GM19023 (cell line): ENCODE data around the gene CTAGE9.
"Not testable (repeated sequence)": the region's sequence is repeated elsewhere in the genome, so short reads cannot be mapped to it uniquely, and the experiment has no call there.

Experiments
- ATAC-seq: cut with Tn5 transposase; IDR thresholded peaks from one replicate; pipeline ENCODE4 v1.9.1; 2021; ENCODE audit warnings: mild to moderate bottlenecking, moderate library complexity; ENCODE audit not compliant: unreplicated experiment

Gene CTAGE9

DNA sequence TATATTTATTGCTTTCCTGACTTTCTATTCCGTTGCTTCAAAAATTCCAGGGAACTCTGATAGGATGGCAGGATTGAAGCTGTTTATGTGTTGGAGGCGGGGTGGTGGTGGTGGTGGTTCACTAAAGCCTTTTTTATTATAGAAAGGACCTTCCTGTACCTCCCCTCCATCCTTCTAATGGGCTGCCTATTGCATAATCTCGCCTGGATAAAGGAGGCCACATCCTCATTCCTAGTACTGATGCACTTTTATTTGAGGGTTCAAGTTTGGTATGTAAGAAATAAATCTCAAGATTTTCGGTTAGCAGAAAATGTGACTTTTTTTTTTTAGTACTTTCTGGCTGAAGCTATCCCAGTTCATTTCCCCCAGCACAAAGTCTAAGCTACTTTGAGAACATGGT is 18.7 kb upstream of the CTAGE9 start:
- ATAC-seq: no peak

DNA sequence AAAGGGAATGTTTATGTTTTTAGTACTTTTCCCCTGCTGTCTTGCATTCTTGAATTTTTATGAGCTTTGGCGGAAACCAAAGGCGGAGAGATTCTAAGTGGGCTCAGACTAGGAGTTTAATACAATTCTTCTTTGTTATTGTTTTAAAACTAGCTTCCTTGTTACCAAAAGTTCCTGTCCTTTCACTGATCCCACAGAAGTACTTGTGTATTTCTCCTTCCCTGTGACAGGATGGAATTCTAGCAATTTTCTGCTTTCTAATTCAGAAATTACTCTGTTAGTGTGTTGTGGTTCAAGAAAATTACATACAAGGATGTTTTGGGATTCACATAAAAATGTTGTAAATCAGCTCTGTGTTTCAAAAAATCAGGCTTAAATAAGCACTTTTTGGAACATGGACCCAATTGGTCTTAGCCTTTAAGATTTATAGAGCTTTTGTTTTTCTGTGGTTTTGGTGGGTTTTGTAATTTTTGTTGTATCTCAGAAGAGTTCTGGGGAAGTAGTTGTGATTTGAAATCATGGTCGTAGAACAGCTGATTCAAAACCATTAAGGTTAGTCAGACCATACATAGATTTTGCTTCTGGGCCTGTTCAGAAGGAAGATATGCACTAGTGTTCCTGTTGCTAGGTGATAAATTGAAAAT is 17.6 kb upstream of the CTAGE9 start:
- ATAC-seq: no peak

DNA sequence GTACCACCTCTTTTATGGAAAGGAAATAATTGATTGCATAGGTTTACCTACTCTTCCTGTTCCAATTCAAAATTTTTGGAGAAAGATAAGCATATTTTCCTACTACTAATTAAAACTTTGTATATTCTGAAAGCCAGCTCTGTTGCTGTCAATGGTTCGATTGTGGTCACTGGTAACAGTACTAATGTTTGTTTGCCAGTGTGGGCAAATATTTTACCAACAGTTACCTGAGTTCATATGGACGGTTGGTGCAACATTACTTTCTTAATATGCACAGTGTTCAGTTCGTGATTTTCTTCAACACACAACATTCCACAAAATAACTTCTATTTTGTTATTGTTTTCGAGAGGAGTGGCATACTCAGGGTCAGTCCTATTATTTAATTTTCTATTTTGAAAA is 17.1 kb upstream of the CTAGE9 start:
- ATAC-seq: no peak

DNA sequence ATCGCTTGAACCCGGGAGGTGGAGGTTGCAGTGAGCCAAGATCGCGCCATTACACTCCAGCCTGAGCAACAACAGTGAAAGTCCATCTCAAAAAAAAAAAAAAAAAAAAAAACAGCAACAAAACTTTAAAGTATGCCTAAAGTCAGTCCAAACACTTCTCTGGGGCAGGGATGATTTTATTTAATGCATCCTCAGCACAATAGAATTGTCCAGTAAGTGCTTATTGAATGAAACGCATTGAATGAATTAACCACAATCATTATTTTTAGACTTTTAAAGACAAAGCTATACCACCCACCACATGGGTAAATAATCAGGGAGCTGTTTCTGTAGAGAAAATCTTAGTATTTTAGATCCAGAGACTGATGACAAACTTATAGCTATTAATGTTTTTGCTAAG is 16.6 kb upstream of the CTAGE9 start:
- no peak for ATAC-seq

DNA sequence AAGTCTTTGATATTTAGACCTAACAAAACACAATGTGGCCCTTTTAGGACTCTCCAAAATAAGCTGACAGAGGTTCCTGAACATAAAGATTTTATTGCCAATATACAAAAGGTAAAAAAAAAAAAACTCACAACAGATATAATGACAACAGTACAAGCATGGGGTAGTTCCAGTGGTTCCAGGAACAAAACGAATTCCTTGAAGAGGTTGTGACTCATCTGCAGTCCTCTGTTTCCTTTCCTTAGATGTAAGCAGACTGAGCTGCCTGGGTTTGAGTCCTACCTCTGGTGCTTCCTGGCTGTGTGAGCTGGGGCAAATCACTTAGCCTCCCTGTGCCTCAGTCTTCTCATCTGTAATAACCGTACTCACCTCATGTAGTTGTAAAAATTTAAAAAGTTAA is 13.3 kb upstream of the CTAGE9 start:
- ATAC-seq: no peak

DNA sequence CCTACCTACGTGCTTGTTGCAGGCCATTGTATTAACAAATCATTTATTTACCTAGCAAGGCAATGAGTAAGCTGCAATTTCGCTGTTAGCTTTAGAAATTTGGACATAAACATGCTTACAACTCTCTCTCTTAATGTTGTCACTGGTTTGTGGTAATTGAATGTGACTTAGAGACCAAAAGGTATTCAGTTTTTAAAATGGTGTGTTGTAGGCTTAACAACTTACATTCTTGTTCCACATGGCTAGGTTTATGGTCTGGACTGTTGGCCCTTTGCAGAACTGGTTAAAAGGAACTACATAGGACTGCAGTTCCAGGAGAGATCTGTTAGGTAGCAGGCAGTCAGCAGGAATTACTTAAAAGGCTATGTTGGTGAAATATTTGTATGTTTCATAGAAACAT is 10.3 kb upstream of the CTAGE9 start:
- no peak for ATAC-seq

DNA sequence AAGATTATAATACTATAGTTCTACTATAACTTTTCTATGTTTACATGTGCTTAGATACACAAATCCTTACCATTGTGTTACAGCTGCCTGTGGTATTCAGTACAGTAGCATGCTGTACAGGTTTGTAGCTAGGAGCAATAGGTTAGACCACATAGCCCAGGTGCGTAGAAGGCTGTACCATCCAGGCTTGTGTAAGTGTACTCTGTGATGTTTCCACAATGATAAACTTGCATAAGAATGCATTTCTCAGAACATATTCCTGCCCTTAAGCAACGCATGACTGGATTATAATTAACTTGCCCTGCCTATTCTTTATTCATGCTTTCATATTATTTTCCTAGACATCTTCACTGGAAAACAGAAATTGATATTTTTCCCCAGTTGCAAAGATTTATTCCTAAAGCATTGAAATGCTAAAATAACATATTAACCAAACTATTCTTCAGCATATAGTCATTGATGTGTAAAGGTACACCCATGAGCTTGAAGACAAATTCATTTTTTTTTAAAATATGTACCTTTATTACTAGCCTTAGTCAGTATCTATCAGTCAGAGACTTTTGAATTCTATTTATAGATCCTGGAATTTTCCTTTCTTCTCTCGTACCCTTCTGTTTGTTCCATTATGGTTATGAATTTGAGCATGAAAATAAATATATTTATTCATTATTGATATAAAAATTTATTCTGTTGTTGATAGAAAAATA is 7.2 kb upstream of the CTAGE9 start:
- ATAC-seq: no peak

DNA sequence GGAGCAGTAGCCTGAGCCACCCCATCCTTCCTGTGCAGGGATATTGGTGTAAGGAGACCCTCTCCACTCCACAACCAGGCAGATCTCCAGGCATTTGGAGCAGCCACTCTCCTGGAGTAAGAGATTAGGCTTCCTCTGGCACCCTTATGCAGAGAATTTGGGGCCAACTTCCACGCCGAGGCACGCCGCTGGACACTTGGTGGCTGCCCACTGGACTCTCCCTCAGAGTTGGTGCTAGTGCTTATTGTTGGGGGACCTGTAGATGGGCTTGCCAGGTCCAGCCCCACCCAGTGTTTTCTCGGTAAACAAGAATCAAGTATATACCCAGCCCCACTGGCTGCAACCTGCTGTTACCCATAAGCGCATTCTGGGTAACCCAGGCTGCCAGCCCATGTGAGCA is 4.8 kb upstream of the CTAGE9 start:
- not testable (repeated sequence) for ATAC-seq

DNA sequence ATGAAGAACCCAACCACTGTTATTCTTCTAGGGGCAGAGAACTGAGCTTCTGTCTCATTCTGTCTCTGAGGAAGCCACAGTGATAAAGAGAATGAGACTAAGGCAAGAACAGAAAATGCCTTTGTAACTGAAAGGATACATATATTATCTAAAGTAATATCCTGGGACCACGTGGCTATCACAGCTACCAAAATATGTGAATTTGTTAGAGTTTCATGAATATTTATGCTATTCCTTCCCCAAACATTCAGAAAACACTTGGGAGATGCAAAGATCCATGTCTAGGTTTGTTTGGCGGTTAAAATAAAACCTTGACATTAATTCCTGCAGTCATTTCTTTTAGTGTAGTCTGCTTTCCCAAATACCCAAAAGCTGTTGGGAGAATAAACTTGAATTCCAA is 6.9 kb downstream of the CTAGE9 start:
- ATAC-seq: not testable (repeated sequence)

DNA sequence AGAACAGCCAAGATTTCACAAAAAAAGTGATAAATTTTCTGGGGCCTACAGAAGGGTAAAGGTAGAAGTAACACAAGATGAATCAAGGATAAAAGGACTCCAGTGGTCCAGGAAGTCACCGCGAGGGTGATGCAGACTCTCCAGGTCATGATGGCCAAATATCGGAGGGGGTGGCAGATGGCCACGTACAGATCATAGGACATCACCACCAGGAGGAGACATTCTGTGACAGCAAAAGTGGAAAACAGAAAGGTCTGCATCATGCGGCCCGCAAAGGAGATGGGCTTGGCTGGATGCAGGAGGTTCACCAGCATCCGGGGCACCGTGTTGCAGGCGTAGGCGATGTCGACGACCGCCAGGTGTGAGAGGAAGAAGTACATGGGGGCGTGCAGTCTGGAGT is 10.0 kb downstream of the CTAGE9 start:
- not testable (repeated sequence) for ATAC-seq

DNA sequence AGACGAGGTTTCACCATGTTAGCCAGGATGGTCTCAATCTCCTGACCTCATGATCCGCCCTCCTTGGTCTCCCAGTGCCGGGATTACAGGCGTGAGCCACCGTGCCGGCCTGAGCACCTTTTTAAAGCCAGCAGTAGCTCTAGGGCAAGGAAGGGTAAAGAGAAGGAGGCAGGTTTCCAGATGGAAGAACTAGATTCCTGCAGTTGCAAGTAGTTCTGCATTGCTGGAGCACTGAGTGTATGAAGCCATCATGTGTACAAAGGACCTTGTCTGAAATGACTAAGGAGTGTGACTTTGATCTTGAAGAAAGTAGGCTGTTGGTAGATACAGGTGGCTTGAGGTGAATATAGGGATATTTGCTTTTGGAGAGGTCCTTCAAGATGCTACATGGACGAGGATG is 13.9 kb downstream of the CTAGE9 start:
- ATAC-seq: no peak

DNA sequence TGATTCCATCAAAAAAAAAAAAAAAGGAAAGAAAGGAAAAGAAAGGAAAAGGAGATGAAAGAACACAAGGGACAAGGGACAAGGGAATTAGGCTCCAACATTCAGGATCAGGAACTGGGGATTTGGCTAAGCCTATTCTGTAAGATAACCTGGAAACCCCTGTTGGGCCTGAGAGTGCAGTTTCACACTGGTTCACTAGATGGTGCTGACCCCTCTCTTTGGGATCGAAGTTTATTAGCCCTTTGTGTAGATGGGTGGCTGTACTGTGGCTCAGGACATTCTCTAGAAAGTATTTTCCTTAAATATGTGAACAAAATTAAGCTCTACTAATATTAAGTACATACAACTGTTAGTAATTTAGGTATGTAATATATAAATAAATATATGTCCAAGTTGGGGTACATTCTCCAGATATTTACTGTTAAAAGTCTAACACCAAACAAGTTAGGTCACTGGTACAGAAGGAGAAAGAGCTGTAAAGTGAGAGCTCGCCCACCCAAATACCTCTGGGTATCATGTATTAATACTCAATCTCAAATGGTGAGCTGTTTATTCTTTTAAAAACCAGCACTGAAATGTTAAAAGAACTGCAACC is 15.9 kb downstream of the CTAGE9 start:
- peak; percentile 79 for ATAC-seq

DNA sequence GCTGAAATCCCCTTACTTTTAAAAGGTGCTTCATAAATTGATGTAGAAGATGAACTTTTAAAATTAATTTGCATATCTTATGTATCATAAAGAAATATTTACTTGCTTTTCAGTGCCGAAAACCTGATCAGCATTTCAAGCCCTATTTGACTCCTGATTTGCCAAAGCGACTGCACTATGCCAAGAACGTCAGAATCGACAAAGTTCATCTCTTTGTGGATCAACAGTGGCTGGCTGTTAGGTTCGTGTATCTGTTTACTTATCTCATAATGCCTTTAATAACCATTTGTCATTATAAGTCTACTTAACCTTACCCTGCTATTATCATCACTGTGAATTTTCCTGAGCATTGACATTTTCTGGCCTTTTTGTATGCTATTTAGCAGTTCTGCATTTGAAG is 17.4 kb downstream of the CTAGE9 start:
- ATAC-seq: no peak

DNA sequence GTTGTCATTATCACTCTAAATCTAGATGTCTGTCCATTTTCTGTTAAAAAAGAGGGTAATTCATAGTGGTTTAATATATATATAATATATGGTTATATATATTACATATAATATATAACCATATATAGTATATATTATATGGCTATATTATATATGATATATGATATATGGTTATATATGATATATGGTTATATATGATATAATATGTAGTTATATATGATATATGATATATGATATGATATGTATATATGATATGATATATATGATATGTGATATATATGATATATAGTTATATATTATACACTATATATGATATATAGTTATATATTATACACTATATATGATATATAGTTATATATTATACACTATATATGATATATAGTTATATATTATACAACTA is 18.2 kb downstream of the CTAGE9 start:
- no peak for ATAC-seq

DNA sequence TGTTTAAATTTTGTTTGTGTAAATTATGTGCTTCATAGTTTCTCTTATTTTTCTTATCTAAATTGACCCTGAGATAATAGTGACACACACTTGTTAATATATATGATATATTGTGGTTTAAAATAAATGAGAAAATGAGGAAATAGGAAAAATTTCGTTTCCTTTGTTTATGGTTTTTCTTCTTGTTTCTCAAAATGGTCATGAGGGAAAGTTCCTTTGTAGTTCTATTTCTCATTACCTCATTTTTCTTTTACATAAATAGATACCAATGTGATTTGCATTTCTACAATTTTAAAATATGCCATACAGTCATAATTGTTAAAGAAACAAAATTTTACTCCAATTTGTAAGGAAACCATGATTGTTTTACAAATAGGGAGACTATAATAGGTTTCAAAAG is 18.8 kb downstream of the CTAGE9 start:
- ATAC-seq: no peak

DNA sequence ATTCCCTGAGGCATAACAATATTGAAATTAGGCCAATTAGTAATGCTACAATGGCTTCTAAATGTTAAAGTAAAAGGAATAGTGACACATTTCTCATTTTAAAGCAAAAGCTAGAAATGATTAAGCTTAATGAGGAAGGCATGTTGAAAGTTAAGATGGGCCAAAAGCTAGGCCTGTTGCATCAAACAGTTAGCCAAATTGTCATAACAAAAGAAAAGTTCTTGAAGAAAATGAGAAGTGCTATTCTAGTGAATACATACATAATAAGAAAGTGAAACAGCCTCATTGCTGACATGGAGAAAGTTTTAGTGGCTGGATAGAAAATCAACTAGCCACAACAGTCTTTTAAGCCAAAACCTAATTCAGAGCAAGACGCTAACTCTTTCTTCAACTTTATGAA is 22.5 kb downstream of the CTAGE9 start:
- peak; percentile 72 for ATAC-seq

DNA sequence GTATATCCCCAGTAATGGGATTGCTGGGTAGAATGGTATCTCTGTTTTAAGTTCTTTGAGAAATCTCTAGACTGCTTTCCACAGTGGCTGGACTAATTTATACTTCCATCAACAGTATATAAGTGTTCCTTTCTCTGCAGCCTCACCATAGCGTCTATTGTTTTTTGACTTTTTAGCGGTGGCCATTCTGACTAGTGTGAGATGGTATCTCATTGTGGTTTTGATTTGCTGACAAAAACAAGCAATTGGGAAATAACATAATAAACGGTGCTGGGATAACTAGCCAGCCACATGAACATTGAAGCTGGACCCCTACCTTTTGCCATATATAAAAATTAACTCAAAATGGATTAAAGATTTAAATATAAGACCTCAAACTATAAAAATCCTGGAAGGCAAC is 23.8 kb downstream of the CTAGE9 start:
- no peak for ATAC-seq

DNA sequence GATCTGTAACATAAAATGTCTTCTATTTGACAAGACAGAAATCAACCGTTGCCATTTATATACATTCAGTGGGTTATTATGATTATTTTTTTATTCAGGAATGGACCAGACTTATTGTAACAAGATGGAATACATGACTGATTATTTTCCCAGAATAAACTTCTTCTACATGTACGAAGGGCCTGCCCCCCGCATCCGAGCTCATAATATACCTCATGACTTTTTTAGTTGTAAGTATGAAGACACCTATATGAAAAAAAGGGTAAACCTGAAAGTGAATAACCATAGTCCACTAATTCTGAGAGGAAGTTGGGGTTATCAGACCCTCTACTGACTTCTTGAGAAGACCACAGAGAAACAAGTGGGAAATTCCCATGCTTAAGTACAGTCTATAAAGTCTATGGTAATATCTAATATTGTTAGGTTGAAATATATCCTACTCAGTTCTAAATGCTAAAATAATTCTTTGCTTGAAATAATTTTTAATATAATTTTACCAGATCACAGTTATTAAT is 25.5 kb downstream of the CTAGE9 start:
- ATAC-seq: peak; percentile 59

DNA sequence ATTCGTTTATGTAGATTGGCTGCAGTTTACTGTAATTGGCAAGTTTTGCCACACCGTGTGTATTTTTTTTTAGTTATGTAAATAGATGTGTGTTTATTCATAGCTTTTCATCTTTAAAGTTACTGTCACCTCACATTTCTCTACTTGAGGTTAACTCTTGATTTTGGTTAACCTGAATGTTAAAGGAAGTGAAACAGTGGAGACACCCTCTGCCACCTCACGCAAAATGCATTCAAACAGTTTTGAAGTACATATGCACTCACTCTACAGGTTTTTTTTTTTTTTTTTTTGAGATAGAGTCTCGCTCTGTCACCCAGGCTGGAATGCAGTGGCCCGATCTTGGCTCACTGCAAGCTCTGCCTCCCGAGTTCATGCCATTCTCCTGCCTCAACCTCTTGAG is 27.3 kb downstream of the CTAGE9 start:
- peak; percentile 43 for ATAC-seq

DNA sequence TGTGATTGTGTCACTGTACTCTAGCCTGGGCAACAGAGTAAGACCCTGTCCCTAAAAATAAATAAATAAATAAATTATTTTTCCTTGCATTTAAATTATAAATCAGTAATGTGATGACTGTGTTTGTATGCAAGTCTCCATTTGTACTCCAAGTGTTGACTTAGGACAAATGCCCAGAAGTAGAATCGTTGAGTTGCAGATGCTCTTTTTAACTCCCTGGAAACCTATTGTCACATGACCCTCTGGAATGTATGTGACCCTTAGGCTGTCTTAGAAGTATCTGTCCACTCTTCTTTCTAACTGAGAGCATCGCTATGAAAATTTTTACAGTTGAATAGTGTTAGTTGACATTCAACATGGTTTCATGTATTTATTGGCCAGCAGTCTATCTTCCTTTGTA is 28.4 kb downstream of the CTAGE9 start:
- ATAC-seq: no peak

DNA sequence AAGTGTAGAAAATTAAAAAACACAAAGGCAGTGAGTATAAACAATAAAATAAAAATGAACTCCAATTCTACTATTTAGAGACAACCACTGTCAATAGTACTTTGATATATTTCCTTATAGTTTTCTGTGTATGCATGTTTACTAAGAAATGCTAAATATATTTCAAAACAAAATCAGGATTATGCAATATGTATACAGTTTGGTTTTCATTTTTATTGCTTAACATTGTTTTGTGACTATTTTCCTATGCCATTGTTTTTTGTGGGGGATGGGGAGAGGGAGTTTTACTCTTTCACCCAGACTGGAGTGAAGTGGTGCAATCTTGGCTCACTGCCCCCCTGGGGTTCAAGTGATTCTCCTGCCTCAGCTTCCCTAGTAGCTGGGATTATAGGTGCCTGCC is 29.2 kb downstream of the CTAGE9 start:
- no peak for ATAC-seq

DNA sequence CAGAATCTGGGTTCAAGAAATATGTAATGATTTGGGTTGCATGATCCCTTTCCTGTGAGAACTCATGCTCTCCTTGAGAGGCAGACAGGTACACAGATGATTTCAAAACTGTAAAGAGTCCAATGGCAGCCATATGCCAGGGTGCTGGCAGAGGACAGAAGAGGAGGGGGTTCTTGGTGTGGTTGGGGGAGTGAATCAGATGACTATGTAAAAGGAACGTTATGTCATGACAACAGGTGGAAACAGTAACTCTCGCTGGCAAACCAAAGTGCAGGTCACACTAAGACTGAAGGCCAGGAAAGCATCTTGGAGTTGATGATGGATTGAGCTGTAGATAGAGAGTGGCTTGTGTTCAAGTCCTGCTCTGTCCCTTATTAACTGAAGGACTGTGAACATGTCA is 29.9 kb downstream of the CTAGE9 start:
- no peak for ATAC-seq
